Measurements from ENCODE around the gene SNX21.

SNX21 gene

DNA sequence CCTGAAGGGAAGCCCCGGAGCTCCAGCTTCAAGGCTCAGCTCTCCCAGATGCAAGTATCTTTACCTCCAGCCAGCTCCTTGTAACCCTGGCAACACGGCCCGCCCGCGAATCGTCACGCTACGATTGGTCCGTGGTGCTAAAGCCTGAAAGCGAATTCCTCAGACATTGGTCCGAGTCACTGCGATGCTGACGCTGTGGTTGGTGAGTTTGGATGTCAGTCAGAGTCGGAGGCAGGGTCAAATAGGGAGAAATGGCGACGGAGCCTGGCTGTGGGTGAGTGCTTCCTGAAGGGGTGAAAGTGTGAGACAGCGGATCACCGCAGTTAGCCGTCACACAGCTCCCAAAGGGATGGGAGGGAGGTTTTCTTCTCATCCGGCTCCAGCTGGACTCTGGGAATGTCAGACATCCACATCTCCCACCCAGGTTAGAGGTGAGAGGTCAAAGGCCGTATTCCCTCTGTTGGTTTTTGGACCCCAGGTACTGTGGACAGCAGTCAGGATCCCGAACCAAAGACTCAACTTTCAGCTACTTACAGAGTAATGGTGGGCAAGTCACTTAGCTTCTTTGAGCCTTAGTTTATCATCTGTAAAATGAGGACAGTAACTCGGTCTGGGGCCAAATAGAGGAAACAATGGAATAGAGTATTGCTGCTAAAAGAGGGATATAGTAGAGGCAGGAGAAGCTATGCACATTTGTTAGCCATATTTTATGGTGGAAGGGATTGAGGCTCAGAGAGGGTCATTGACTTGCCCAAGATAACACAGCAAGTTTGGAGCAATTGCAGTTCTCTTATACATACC is 47.6 kb downstream of the SNX21 start, which contains the start of gene ZSWIM1:
Gene ZSWIM1 (plus strand): TSS at position 240 of the 801 bp plus-strand sequence. CDS start 1,366 bp downstream, outside the sequence.
- DNase-seq (ENCODE audit: low read depth, low spot score): peak; percentile 98

DNA sequence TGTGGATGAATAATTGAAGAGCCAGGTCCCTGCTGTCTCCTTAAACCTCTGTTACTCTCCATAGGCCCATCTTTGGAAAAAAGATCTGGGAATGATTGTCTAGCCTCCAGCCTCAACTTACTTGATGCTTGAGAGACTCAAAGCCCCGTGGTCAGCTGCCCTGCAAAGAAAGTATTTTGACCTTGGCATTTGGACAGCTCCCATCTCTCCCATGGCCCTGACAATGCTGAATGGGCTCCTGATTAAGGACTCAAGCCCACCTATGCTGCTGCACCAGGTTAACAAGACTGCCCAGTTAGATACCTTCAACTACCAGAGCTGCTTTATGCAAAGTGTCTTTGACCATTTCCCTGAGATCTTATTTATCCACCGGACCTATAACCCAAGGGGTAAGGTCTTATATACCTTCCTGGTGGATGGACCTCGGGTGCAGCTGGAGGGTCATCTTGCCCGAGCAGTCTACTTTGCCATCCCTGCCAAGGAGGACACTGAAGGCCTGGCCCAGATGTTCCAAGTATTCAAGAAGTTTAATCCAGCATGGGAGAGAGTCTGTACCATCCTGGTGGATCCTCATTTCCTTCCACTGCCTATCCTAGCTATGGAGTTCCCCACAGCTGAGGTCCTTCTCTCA is 49.0 kb downstream of the SNX21 start:
- no peak for DNase-seq (ENCODE audit: low read depth, low spot score)

GRCh38 chr20:45883100-45883469 is 49.5 kb downstream of the SNX21 start:
- no peak for DNase-seq (ENCODE audit: low read depth, low spot score)

DNA sequence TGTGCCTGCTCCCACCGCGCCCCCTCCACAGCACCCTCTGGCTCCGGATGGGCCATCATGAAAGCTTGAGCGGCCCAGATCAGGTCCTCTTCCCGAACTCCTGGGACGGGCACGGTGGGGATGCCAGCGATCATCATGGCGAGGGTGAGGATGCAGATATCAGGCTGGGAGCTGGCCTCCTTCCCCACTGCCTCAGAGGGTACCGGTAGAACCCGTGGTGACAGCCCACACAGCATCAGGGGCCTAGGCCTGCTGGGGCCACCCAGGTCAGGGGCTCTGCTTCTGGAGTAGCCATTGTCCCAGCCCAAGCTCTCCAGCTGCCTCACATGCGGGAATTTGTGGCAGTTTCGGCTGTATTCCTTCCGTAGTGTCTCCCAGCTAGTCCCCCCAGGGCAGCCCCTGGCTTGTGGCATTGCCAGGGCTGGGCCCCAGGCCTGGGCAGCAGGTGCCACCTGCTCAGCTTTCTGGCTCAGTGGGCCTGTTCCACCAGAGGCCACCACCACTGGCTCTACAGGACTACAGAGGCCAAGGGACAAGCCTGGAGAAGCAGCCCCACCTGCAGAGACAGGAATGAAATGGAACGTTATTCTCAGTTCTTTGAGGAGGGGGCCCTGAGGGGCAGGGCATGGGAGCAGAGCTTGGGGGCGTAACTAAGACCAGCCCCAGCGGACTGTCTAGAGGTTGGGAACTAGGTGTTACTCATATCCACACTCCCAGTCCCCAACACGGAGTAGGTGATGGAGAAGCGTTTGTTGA is 53.2 kb downstream of the SNX21 start:
- DNase-seq (ENCODE audit: low read depth, low spot score): no peak

DNA sequence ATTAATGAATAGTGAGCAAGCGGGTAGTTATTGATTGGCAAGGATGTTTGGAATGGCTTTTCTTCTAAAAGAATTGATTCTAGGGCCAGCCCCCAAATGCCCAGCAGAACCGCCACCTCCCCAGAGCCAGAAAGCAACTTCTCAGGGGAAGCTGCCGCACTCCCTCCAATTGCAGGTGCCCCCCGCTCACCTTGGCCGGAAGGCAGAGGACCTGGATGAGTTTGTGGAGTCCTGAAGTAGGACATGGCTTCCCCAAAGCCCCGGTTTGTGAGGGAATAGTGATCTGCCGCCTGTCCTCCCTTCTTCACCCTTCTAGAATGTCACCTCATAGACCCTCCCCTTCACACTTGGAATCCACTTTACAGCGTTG is 53.7 kb downstream of the SNX21 start, which contains the start of gene SPATA25:
Gene SPATA25 (minus strand): TSS at position 277 of the 370 bp plus-strand sequence. CDS start 32 bp downstream, at position 245.
- DNase-seq (ENCODE audit: low read depth, low spot score): no peak

- no peak for DNase-seq (ENCODE audit: low read depth, low spot score)
Measured at GRCh38 chr20:45888681-45889080, 55.1 kb downstream of the SNX21 start.

DNA sequence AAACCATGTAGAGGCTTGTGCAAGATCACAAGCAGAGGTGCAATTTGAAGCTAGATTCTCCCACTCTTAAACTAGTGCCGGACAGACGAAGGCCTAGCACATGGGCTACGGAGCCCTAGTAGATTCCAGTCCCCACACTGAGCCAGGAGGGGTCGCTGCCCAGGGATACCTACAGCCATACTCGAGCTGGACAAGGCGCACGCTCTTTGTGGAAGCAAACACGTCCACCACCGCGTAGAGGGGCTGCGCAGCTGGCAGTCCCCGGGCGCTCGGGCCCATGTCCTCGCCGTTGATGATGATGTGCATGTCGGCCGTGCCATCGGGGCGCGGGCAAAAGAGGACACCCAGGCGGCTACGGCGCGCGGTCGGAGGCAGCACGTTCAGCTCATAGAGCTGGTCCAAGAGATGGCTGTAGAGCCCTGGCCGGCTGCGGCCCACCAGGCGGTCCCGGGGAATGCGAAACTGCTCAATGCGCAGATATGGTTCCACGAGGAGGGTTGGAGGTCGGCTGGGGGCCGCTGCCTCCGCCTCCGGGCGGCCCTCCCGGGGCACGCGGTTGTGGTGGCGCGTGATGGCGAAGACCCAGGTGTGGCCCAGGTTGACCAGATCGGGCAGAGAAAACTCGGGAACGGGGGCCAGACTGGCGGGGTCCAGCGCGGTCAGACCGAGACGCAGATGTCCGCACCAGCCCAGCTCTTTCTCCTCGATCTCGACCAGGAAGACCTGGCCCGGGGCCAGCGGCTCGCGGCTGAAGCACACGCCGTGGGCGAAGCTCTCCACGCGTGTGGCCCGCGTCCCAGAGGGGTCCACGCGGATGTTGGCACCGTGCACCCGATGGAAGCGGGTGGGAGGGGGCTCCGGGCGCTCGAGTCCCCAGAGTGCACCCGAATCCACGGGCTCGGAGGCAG is 56.7 kb downstream of the SNX21 start:
- DNase-seq (ENCODE audit: low read depth, low spot score): peak; percentile 69

DNA sequence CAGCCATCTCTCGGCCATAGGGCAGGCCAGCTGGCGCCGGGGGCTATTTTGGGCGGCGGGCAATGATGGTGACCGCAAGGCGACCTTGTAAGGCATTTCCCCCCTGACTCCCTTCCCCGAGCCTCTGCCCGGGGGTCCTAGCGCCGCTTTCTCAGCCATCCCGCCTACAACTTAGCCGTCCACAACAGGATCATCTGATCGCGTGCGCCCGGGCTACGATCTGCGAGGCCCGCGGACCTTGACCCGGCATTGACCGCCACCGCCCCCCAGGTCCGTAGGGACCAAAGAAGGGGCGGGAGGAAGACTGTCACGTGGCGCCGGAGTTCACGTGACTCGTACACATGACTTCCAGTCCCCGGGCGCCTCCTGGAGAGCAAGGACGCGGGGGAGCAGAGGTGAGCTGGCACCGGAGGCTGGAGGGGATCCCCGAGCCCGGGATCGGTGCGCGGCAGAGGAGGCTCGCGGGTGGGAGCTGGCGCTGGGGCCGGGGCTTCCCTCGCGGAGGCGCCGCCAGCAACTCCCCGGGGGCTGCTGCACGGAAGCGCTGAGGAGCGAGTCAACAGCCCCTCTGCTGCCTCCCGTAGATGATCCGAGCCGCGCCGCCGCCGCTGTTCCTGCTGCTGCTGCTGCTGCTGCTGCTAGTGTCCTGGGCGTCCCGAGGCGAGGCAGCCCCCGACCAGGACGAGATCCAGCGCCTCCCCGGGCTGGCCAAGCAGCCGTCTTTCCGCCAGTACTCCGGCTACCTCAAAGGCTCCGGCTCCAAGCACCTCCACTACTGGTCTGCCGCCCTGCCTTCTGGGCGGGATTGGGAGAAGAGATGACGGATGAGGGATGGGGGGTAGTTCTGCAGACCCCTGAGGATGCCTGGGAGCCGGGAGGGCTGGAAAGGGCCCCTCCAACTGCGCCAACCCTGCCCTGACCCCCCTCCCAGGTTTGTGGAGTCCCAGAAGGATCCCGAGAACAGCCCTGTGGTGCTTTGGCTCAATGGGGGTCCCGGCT is 57.7 kb downstream of the SNX21 start, which contains the start of the genes CTSA and NEURL2:
Gene CTSA (plus strand): TSS at position 351 of the 999 bp plus-strand sequence. CDS start 234 bp downstream, at position 585.
Gene NEURL2 (minus strand): TSS at position 224 of the 999 bp plus-strand sequence. CDS start 217 bp downstream, at position 7.
- DNase-seq (ENCODE audit: low read depth, low spot score): peak; percentile 72

DNA sequence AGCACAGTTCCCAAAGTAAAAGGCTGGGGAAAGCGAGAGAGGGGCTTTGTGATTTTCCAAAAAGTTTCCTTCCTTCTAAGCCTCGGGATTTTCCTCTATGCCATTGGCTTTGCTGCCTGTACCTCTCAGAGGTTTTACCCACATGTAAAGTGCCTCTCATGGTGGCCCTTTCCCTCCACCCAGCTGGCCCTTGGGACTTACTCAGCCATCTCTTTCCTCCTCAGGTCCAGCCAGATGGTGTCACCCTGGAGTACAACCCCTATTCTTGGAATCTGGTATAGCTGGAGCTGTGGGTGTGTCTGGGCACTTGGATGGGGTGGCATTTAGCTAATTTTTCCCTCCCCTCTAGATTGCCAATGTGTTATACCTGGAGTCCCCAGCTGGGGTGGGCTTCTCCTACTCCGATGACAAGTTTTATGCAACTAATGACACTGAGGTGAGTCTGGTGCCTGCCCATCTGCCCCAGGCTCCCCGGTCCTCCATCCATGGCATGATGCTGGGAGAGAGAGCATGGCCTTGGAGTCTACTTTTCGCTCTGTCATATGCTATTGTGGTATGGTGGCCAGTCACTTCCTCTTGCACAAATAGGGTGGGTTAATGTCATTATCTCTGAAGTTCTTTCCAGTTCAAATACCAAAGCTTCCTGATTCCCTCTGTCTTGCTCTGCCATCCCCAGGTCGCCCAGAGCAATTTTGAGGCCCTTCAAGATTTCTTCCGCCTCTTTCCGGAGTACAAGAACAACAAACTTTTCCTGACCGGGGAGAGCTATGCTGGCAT is 58.6 kb downstream of the SNX21 start:
- DNase-seq (ENCODE audit: low read depth, low spot score): no peak
